Midbrain (tissue), 1 donor: ENCODE data around the gene LARGE1.

Source experiments
- DNase-seq: peaks from one replicate; lab custom pipeline; 2025; lab: John Stamatoyannopoulos, UW

The LARGE1 gene

DNA sequence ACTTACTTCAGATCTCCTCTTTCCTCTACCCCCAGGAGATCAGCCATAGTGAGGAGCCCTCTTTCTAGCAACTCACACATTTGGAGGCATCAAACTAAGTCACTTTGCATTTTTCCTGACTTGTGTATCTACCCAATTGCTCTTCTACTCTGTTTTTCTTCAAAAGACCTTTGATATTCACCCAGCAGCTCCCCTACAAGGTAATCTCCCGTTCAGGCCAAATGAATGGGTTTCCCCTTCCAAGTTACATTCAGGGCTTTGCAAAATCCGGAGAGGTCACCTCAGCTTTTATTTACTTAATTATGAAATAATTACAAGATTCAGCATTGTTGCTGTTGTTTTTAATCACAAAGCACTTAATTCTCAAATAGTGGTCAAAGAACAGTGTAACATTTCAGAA is 6.1 kb downstream of the LARGE1 start:
- no peak for DNase-seq

GRCh38 chr22:33913188-33913587 is 7.1 kb downstream of the LARGE1 start:
- no peak for DNase-seq

DNA sequence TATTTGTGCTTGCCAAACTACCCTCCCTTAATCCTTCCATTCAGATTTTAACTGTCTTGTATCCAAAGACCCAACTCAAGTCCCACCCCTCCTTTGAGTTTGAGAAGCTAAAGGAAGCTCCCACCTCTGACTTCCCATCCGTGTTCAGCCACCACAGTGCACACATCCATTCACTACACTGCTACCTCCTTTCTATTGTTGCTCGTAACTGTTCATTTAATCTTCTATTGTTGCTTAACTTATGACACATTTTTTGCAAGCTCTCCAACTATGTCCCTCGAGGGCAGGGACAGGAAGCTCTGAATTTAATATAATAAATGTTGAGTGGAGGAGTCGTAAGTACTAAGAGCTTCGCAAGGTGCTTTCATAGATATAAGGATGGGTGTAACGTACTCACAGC is 10.4 kb downstream of the LARGE1 start:
- no peak for DNase-seq

GRCh38 chr22:33909075-33909458 is 11.2 kb downstream of the LARGE1 start:
- no peak for DNase-seq

DNA sequence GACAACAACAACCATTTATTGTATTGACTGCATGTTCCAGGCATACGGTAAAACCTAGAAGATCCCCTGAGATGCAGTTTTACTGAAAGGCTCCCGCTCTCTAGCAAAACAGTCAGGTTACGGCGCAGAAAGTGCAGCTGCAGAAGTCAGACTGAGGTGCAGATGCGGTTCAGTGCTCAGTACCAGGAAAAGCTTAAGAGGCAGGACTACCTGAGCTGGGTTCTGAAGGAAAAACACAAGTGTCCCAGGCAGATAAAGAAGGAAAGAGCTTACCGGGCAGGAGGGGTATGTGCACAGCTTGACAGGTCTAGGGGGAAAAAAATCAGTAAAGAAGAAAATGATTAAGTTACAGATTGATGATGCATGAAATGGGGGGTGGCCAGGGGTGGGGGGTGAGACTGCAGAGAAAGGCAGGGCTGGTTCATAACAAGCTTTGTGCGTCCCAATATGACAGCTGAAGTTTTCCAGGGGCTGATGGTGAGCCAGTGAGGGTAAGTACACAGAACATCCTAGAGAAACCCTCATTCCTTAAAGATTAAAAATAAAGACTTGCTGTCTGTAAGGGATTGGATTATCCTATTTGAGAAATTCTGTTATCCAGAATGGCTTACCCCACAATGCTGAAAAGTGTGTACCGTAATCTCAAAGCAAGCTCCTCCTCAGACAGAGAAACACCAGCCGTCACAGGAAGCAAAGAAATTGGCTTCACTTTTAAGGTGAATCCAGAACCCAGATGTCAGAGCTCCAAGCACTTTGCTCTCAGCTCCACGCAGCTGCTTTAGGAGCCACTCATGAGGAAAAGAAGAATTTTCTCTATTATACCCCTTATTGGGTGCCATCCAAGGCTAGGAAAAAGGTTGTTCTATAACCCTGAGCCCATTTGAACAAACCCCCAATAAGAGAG is 11.9 kb downstream of the LARGE1 start:
- no peak for DNase-seq

- no peak for DNase-seq
Observed at GRCh38 chr22:33906954-33907353, 13.3 kb downstream of the LARGE1 start.

- no peak for DNase-seq
Observed at GRCh38 chr22:33906475-33906874, 13.8 kb downstream of the LARGE1 start.

DNA sequence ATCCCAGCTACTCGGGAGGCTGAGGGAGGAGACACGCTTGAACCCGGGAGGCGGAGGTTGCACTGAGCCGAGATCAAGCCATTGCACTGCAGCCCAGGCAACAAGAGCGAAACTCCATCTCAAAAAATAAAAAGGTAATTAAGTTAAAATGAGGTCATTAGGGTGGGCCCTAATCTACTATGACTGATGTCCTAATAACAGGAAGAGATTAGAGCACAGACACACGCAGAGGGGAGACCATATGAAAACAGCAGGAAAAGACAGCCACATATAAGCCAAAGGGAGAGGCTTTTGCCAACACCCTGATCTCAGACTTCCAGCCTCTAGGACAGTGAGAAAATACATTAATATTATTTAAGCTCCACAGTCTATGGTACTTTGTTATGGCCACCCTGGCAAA is 17.3 kb downstream of the LARGE1 start:
- no peak for DNase-seq

DNA sequence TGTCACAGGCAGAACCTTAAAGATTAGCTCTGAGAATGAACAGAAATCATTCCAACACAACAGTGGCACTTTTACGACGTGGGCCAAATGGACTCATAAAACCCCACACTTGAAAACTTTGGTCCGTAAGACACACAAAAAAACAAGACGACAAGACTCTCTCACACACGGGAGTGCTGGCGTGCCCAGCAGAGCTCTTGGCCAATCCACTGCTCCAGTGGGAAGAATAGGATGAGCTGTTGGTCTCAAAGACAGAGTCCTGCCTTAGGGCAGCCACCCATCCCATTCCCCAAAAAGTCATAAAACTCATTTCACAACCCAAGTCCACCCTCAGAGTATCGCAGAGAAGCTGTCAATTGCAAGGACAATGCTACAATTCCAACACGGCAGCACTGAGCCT is 18.2 kb downstream of the LARGE1 start:
- no peak for DNase-seq

- DNase-seq = no peak
Observed at GRCh38 chr22:33898121-33898520, 22.2 kb downstream of the LARGE1 start.

- no peak for DNase-seq
Observed at GRCh38 chr22:33897448-33897835, 22.8 kb downstream of the LARGE1 start.

- DNase-seq = no peak
Observed at GRCh38 chr22:33896575-33897447, 23.5 kb downstream of the LARGE1 start.

GRCh38 chr22:33896154-33896553 is 24.1 kb downstream of the LARGE1 start:
- DNase-seq = no peak

DNA sequence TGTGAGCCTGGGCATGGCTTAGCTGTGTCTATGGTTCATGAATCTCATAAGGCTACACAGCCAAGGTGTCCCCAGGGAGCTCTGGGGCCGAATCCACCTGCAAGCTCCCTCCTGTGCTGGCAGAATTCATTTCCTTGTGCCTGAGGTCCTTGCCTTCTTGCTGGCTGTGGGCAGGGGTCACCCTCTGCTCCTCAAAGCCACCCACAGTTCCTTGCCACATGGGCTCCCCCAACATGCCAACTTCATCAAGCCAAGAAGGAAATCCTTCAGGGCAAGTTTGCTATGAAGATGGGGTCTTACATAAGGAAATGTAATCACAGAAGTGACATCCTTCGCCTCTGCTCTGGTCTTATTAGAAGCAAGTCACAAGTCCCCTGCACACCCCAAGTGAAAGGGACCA is 24.8 kb downstream of the LARGE1 start:
- DNase-seq = no peak

DNA sequence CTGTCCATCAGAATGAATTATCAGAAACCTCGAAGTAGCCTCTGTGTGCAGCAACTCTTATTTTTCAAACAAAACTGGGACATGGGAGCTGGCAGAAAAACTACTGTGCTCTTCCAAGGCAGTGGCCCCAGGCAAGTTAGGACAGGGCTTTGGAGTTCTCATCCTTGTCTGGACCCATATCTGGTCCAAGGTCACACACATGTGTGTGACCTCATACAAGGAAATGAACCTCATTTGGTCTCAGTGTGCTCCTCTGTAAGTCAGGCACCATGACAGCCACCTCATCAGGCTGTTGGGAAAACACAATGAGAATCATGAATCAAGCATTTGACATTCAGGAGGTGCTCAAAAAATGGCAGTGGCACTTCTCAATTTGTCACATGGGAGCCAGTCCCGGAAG is 25.8 kb downstream of the LARGE1 start:
- no peak for DNase-seq

DNA sequence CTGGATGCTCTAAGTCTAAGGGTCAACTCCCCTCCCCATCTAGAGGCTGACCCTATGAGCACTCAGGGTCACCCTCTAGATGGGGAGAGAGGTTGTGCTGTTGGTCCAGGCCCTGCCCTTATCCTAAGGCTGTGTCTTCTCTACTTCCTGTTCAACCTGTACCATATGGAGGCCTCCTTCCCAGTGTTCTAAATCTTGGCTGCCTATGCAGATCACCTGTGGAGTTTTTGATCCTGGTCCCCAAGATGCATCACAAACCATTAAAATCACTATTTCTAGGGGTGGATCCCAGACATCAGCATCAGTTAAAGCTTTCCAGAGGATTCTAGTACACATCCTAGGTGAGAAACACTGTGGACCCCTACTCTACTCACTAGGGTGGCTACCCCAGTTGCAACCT is 26.2 kb downstream of the LARGE1 start:
- DNase-seq = no peak

DNA sequence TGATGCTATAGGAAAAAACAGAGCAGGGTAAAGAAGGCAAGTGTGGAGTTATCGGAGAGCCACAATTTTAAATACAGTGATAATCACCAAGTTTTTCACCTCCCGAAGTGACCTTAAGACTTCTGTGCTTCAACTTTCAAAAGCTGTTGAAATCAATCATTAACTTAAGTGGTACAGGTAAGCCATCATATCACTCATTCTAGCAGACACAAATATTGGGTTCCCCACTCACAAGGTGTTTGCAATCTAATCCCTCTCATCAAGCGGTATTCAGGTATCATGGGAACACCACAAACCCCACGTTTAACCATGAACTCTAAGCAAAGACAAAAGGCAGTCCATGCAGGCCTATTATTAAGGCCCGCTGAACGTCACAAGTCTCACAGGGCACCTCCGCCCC is 26.8 kb downstream of the LARGE1 start:
- no peak for DNase-seq

GRCh38 chr22:33891992-33892391 is 28.3 kb downstream of the LARGE1 start:
- no peak for DNase-seq

DNA sequence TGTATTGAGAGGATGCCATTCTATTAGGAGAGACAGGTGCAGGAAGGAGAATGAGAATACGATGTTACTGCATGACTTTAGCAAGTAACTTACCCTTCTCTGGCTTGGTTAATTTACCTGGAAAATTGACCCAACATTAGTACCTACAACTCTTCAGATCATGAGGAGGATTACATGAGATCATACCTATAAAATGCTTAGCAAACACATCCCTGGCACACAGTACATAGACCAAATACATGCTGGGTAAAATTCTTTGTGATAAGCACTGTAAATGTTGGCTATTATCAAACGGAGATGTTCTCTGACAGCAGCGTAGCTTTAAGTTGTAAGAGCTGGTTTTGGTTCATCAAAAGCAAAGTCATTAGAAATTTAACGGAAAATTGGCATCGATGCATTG is 28.8 kb downstream of the LARGE1 start:
- DNase-seq = no peak

DNA sequence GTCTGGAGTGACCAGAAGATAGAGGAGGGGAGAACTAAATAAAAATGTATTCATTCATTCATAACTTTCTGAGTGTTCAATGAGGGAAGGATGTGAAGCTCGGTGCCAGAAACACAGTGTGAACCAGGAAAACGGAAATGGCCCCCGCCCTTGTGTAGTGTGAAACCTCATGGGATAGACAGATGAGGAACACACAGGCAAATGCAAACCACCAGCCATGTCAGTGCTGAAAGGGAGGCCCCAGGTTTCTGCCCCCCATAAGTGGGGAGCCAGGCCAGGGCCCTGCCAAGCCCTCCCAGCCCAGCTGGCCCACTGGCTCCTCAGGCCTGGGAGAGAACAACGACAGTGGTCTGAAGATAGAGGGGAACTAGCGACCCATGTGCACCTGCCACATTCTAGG is 30.5 kb downstream of the LARGE1 start:
- no peak for DNase-seq

DNA sequence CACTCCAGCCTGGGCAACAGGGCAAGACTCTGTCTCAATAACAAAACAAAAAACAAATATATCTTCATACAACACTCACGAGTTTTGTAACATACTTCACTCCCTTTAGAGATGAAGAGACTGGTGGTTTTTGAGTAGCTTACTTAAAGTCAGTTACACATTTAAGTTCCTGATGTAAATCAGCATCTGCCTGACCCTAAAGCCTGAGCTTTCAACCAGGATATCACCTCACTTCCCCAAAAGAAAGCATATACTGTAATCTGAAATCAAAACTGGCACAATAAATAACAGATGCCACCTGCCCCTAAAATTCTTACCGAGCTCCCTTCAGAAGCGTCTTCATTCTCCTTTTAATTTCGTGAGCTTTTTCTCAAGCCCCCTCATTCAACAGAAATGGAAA is 31.5 kb downstream of the LARGE1 start:
- no peak for DNase-seq

- DNase-seq = no peak
Observed at GRCh38 chr22:33887173-33887572, 33.1 kb downstream of the LARGE1 start.

DNA sequence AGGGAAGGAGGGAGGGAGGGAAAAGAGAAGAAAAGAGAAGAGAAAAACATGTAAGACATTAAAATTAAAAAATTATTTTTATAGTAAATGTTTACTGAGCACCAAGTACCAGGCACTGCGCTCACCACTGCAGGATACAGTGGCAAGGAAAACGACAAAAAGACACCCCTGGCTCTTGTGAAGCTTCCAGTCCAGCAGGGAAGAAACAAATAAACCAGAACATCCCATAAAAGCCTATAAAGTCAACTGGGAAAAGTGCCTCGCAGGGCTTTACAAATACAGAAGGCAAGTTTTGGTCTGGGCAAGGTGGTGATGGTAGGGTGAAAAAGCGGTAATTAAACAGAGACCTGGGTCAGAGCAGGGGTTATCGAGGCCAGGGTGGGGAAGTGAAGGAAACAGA is 33.6 kb downstream of the LARGE1 start:
- no peak for DNase-seq
